ENCODE results near the gene TTLL3. TPM values are rescaled to one million over a fixed set of nuclear protein-coding genes. Genes with fewer than 3 reads are reported as not detected.

TTLL3 gene
- total RNA-seq, 1 donor from 2014 or later: 45.7 TPM

- Mint-ChIP-seq H3K4me1 (ENCODE audit: low read depth, unreplicated experiment) (peaks cover 4% of the 10 kb centered on the region), H3K4me3 (ENCODE audit: unreplicated experiment) (no peak overlapping the region), H3K9me3 (ENCODE audit: unreplicated experiment) (no peaks in the 10 kb centered on the region), H3K27me3 (ENCODE audit: unreplicated experiment) (peaks cover 2% of the 10 kb centered on the region), H3K27ac (ENCODE audit: unreplicated experiment) (no peak overlapping the region), H3K36me3 (ENCODE audit: unreplicated experiment) (no peaks in the 10 kb centered on the region)
- no peak for TF ChIP-seq CTCF (IDR thresholded peaks at IDR 0.05; ENCODE audit: partially characterized antibody, unreplicated experiment)
- no peak for DNase-seq
Measured at GRCh38 chr3:9778143-9779074, 31.7 kb upstream of the TTLL3 start.

GRCh38 chr3:9779075-9779593 is 30.9 kb upstream of the TTLL3 start:
- no peak overlapping the region for H3K4me3 Mint-ChIP-seq (ENCODE audit: unreplicated experiment)
- no peaks in the 10 kb centered on the region for H3K9me3 Mint-ChIP-seq (ENCODE audit: unreplicated experiment)
- no peak overlapping the region for H3K27ac Mint-ChIP-seq (ENCODE audit: unreplicated experiment)
- no peak for TF ChIP-seq CTCF (IDR thresholded peaks at IDR 0.05; ENCODE audit: partially characterized antibody, unreplicated experiment)
- no peaks in the 10 kb centered on the region for H3K36me3 Mint-ChIP-seq (ENCODE audit: unreplicated experiment)
- peaks cover 2% of the 10 kb centered on the region for H3K27me3 Mint-ChIP-seq (ENCODE audit: unreplicated experiment)
- DNase-seq: no peak
- peaks cover 4% of the 10 kb centered on the region for H3K4me1 Mint-ChIP-seq (ENCODE audit: low read depth, unreplicated experiment)

GRCh38 chr3:9779721-9780457 is 30.2 kb upstream of the TTLL3 start:
- Mint-ChIP-seq H3K4me3 (ENCODE audit: unreplicated experiment) (no peak overlapping the region), H3K9me3 (ENCODE audit: unreplicated experiment) (no peaks in the 10 kb centered on the region), H3K36me3 (ENCODE audit: unreplicated experiment) (no peaks in the 10 kb centered on the region), H3K27ac (ENCODE audit: unreplicated experiment) (no peak overlapping the region), H3K4me1 (ENCODE audit: low read depth, unreplicated experiment) (peaks cover 4% of the 10 kb centered on the region), H3K27me3 (ENCODE audit: unreplicated experiment) (peaks cover 2% of the 10 kb centered on the region)
- TF ChIP-seq CTCF (IDR thresholded peaks at IDR 0.05; ENCODE audit: partially characterized antibody, unreplicated experiment): no peak
- no peak for DNase-seq

GRCh38 chr3:9780458-9780812 is 29.6 kb upstream of the TTLL3 start:
- Mint-ChIP-seq H3K4me3 (ENCODE audit: unreplicated experiment) (no peak overlapping the region), H3K9me3 (ENCODE audit: unreplicated experiment) (no peaks in the 10 kb centered on the region), H3K27me3 (ENCODE audit: unreplicated experiment) (peaks cover 2% of the 10 kb centered on the region), H3K36me3 (ENCODE audit: unreplicated experiment) (no peaks in the 10 kb centered on the region), H3K27ac (ENCODE audit: unreplicated experiment) (no peak overlapping the region), H3K4me1 (ENCODE audit: low read depth, unreplicated experiment) (peaks cover 4% of the 10 kb centered on the region)
- no peak for TF ChIP-seq CTCF (IDR thresholded peaks at IDR 0.05; ENCODE audit: partially characterized antibody, unreplicated experiment)
- DNase-seq: no peak

Data from glutamatergic neuron (in vitro differentiated cells).